HepG2 (cell line): ENCODE results near the gene DOCK1. TPM values are rescaled to one million over a fixed set of nuclear protein-coding genes. Genes with fewer than 3 reads are reported as not detected.

Experiments used
- ATAC-seq: fragments of 200-7000 bp; cut with Tn5 transposase; 3 replicates; pipeline ENCODE4 v1.9.1; 2020; ENCODE audit warnings: mild to moderate bottlenecking, moderate library complexity
- BruUV-seq: library from RNA; stranded (reverse); fragments of 400-500 nt; replicated peaks from 2 replicates; lab custom pipeline; 2021; lab: Mats Ljungman, UMichigan
- CTCF ChIA-PET: fragments of 300-600 bp; formaldehyde crosslinking; extraction: SDS; loops from one replicate; lab custom pipeline; 2021; ENCODE audit warnings: low total read pairs, inconsistent platforms, low intra/inter-chr PET ratio; lab: Yijun Ruan, JAX
- POLR2A ChIA-PET: fragments of 350-600 bp; sonication (Branson Sonifier 250); formaldehyde crosslinking; loops from one replicate; lab custom pipeline; 2020; ENCODE audit warnings: antibody characterized with exemption, inconsistent platforms; lab: Yijun Ruan, JAX
- DNase-seq: peaks from one replicate; pipeline ENCODE4 v3.0.0-alpha.2; 2015; ENCODE audit warnings: low spot score
- FAIRE-seq: peaks from 3 replicates; lab custom pipeline; 2011; peaks lifted over from hg19 to GRCh38; lab: Jason Lieb, UNC
- H2AFZ ChIP-seq: one replicate; pipeline ENCODE4 v1.6.1; 2011; ENCODE audit warnings: low read length, inconsistent platforms
- H3K27ac ChIP-seq: fragments of 300-600 bp; 3 replicates; pipeline ENCODE4 v1.8.0; 2011; ENCODE audit warnings: mixed run types, mild to moderate bottlenecking, mixed read lengths, low read length, inconsistent platforms; ENCODE audit not compliant: insufficient read depth; ENCODE audit errors: extremely low read length
- H3K27me3 ChIP-seq, 2 experiments: fragments of 200-600 bp in 1 of 2; 2 replicates in 1 of 2; 3 replicates in 1 of 2; pipeline versions ENCODE4 v1.6.0 to v1.8.0; 2011; ENCODE audit warnings: low read length in 2 of 2, mild to moderate bottlenecking in 2 of 2, moderate library complexity in 2 of 2, inconsistent platforms in 1 of 2; ENCODE audit not compliant: insufficient read depth in 2 of 2, control insufficient read depth in 1 of 2
- H3K36me3 ChIP-seq, 2 experiments: fragments of 200-600 bp in 1 of 2; replicated peaks in 1 of 2; 2 replicates in 1 of 2; 3 replicates in 1 of 2; pipeline versions ENCODE4 v1.5.1 to v1.8.0; 2011; ENCODE audit warnings: low read length in 2 of 2, inconsistent platforms in 1 of 2; ENCODE audit not compliant: insufficient read depth in 2 of 2, control insufficient read depth in 1 of 2
- H3K4me1 ChIP-seq: 2 replicates; pipeline ENCODE4 v1.5.1; 2012; ENCODE audit warnings: low read length, inconsistent platforms; ENCODE audit not compliant: insufficient read depth
- H3K4me2 ChIP-seq: 2 replicates; pipeline ENCODE4 v1.6.0; 2011; ENCODE audit warnings: low read depth, low read length, inconsistent platforms
- H3K4me3 ChIP-seq, 3 experiments: fragments of 200-600 bp in 1 of 3; sonication (generic), shearing (Covaris generic) in 1 of 3; replicated peaks in 1 of 3; 2 replicates each; pipeline ENCODE4 v1.5.1; 2011 to 2016; ENCODE audit warnings: low read length in 3 of 3, inconsistent platforms in 2 of 3, low read depth in 2 of 3, mild to moderate bottlenecking in 2 of 3, control low read depth in 1 of 3, mixed read lengths in 1 of 3; ENCODE audit not compliant: insufficient read depth in 1 of 3
- H3K79me2 ChIP-seq: one replicate; pipeline ENCODE4 v1.6.1; 2011; ENCODE audit warnings: low read length, inconsistent platforms; ENCODE audit not compliant: insufficient read depth
- H3K9ac ChIP-seq: 2 replicates; pipeline ENCODE4 v1.6.0; 2011; ENCODE audit warnings: mild to moderate bottlenecking, low read depth, low read length, inconsistent platforms; ENCODE audit not compliant: insufficient read depth
- H3K9me3 ChIP-seq: 2 replicates; pipeline ENCODE4 v1.5.1; 2012; ENCODE audit warnings: mild to moderate bottlenecking, low read length
- H4K20me1 ChIP-seq: 2 replicates; pipeline ENCODE4 v1.6.0; 2011; ENCODE audit warnings: inconsistent platforms, mild to moderate bottlenecking, low read length, moderate library complexity; ENCODE audit not compliant: insufficient read depth
- GPN1 ChIP-seq: sonication (generic); formaldehyde crosslinking; IDR thresholded peaks from 2 replicates; pipeline ENCODE4 v1.5.1; 2020; ENCODE audit warnings: missing genetic modification reagents, borderline replicate concordance
- HNRNPL ChIP-seq: fragments of 200-400 bp; formaldehyde crosslinking; IDR thresholded peaks from 2 replicates; pipeline ENCODE4 v1.6.1; 2017; ENCODE audit warnings: mild to moderate bottlenecking, low read depth, low read length
- MTF2 ChIP-seq: sonication (generic); formaldehyde crosslinking; IDR thresholded peaks from 2 replicates; pipeline ENCODE4 v1.5.0; 2020; ENCODE audit warnings: missing genetic modification reagents, borderline replicate concordance
- ZBTB38 ChIP-seq: sonication (generic); formaldehyde crosslinking; IDR thresholded peaks from 2 replicates; pipeline ENCODE4 v1.5.1; 2020; ENCODE audit warnings: mild to moderate bottlenecking, missing genetic modification reagents
- ZFP36 ChIP-seq: fragments of 150-350 bp; IDR thresholded peaks from 2 replicates; pipeline ENCODE4 v1.6.1; 2018; ENCODE audit warnings: borderline replicate concordance, low read length, low read depth; ENCODE audit not compliant: partially characterized antibody
- ZNF562 ChIP-seq: sonication (generic); formaldehyde crosslinking; IDR thresholded peaks from 2 replicates; pipeline ENCODE4 v1.8.0; 2022; ENCODE audit warnings: missing genetic modification reagents, borderline replicate concordance
- ZNF678 ChIP-seq: sonication (generic); formaldehyde crosslinking; IDR thresholded peaks from 2 replicates; pipeline ENCODE4 v1.4.0; 2020; ENCODE audit warnings: mild to moderate bottlenecking, missing genetic modification reagents
- ZNF7 ChIP-seq: IDR thresholded peaks from 2 replicates; pipeline ENCODE4 v1.6.1; 2016; ENCODE audit warnings: missing biosample characterization, missing genetic modification reagents
- ZNF713 ChIP-seq: sonication (generic); formaldehyde crosslinking; IDR thresholded peaks from 2 replicates; pipeline ENCODE4 v1.4.0; 2020; ENCODE audit warnings: mild to moderate bottlenecking, missing genetic modification reagents
- ZNF737 ChIP-seq: sonication (generic); formaldehyde crosslinking; IDR thresholded peaks from 2 replicates; pipeline ENCODE4 v1.5.0; 2020; ENCODE audit warnings: missing genetic modification reagents, mild to moderate bottlenecking, borderline replicate concordance
- WGBS: methylation state at CpG from one replicate; pipeline ENCODE4 v1.1.6; 2017; ENCODE audit warnings: low lambda C conversion rate; 5-methylcytosine and 5-hydroxymethylcytosine counted together
- in situ Hi-C: cut with HindIII; loops from 2 replicates; pipeline ENCODE4 v1.10.0; 2017; ENCODE audit warnings: low pct_unique_long_range_greater_than_20kb; ENCODE audit not compliant: extremely low pct_ligation_motif_present
- intact Hi-C: fragments of 100-400 bp; cut with micrococcal nuclease; formaldehyde crosslinking; loops from one replicate; pipeline ENCODE4 v1.10.0; 2022; ENCODE audit not compliant: unreplicated experiment
- polyA plus RNA-seq, 8 experiments: library from polyadenylated mRNA; depleted of rRNA in 3 of 8; stranded (reverse) in 7 of 8; unstranded in 1 of 8; fragments of >200 nt; fragmentation: Illumina TruSeq in 4 of 8; extraction: Trizol in 4 of 8; gene quantifications; 2 replicates each; pipeline versions ENCODE4 v1.2.1 to v1.2.3, GENCODE V29; 2011 to 2016; ENCODE audit warnings: low read depth in 4 of 8, missing spikeins in 1 of 8, mixed read lengths in 1 of 8; ENCODE audit not compliant: insufficient read depth in 1 of 8
- total RNA-seq, 5 experiments: library from RNA; depleted of rRNA; stranded (reverse); fragments of >200 nt; fragmentation: Illumina TruSeq; extraction: Trizol; gene quantifications; 2 replicates each; pipeline ENCODE4 v1.2.3, GENCODE V29; 2016; ENCODE audit warnings: low read depth in 1 of 5
- TF ChIP-seq, protein P1 (sequence below): sonication (generic); formaldehyde crosslinking; IDR thresholded peaks from 2 replicates; pipeline ENCODE4 v1.9.0; 2021; ENCODE audit warnings: missing genetic modification reagents, mild to moderate bottlenecking, borderline replicate concordance
- TF ChIP-seq, protein P2 (sequence below): sonication (generic); formaldehyde crosslinking; IDR thresholded peaks from 2 replicates; pipeline ENCODE4 v1.8.0; 2022; ENCODE audit warnings: mild to moderate bottlenecking, missing genetic modification reagents; ENCODE audit not compliant: insufficient replicate concordance
- TF ChIP-seq, protein P3 (sequence below): sonication (generic); formaldehyde crosslinking; IDR thresholded peaks from 2 replicates; pipeline ENCODE4 v1.4.0; 2020; ENCODE audit warnings: mild to moderate bottlenecking, missing genetic modification reagents

The DOCK1 gene
- total and polyA plus RNA-seq, 2 of the 13 experiments (the other 11 are each of a cell fraction or from before 2014, with no cell fraction given) = 8.3 to 25.5 TPM

DNA sequence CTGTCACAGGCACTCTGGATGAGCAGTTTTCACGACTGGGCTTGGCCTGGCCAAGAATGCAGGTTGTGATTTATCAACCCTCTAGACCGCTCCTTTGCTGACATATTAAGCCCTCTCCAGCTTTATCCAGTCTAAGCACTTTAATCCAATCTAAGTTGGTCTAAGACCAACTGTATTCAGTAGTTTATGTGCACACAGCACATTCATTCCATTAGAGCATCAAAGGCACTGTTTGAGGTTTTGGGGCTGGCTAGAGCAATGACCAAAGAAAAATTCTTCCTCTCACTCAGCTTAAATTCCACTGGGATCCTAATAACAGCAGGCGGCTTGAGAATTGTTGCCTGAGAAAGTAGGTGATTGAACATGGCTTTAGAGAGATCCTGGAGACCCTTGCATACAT, 467.1 kb downstream of the DOCK1 start:
- no peak overlapping the region for H2AFZ ChIP-seq
- H3K4me2 ChIP-seq = no peak overlapping the region
- no peaks in the 10 kb centered on the region for H3K27me3 ChIP-seq
- H3K4me3 ChIP-seq = no peak overlapping the region
- H3K9me3 ChIP-seq = no peaks in the 10 kb centered on the region
- 100% methylated on average over 3 of the region's 3 CpGs for WGBS
- no peaks in the 10 kb centered on the region for H4K20me1 ChIP-seq
- ChIA-PET CTCF (no interaction called here), POLR2A (no interaction called here)
- ATAC-seq (no peak), DNase-seq (no peak), FAIRE-seq (no peak)
- no TSS peak for BruUV-seq
- H3K27ac ChIP-seq = no peak overlapping the region
- H3K9ac ChIP-seq = no peak overlapping the region
- no peaks in the 10 kb centered on the region for H3K79me2 ChIP-seq
- intact Hi-C loops (no loop called here), in situ Hi-C loops (no loop called here)
- peaks cover 7 to 11% of the 10 kb centered on the region in 2 experiments for H3K36me3 ChIP-seq
- no peak for TF ChIP-seq ZNF562 (CRISPR knock-in tag)
- no peak for TF ChIP-seq ZNF713
- no peak for TF ChIP-seq ZNF678 (CRISPR knock-in tag)
- no peak for TF ChIP-seq ZNF737 (CRISPR knock-in tag)
- TF ChIP-seq HNRNPL = no peak
- TF ChIP-seq, protein P1, sequence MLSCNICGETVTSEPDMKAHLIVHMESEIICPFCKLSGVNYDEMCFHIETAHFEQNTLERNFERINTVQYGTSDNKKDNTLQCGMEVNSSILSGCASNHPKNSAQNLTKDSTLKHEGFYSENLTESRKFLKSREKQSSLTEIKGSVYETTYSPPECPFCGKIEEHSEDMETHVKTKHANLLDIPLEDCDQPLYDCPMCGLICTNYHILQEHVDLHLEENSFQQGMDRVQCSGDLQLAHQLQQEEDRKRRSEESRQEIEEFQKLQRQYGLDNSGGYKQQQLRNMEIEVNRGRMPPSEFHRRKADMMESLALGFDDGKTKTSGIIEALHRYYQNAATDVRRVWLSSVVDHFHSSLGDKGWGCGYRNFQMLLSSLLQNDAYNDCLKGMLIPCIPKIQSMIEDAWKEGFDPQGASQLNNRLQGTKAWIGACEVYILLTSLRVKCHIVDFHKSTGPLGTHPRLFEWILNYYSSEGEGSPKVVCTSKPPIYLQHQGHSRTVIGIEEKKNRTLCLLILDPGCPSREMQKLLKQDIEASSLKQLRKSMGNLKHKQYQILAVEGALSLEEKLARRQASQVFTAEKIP (CRISPR knock-in tag) = no peak
- TF ChIP-seq, protein P2, sequence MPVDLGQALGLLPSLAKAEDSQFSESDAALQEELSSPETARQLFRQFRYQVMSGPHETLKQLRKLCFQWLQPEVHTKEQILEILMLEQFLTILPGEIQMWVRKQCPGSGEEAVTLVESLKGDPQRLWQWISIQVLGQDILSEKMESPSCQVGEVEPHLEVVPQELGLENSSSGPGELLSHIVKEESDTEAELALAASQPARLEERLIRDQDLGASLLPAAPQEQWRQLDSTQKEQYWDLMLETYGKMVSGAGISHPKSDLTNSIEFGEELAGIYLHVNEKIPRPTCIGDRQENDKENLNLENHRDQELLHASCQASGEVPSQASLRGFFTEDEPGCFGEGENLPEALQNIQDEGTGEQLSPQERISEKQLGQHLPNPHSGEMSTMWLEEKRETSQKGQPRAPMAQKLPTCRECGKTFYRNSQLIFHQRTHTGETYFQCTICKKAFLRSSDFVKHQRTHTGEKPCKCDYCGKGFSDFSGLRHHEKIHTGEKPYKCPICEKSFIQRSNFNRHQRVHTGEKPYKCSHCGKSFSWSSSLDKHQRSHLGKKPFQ = no peak
- TF ChIP-seq ZNF7 = no peak
- no peak for TF ChIP-seq ZBTB38
- TF ChIP-seq MTF2 (CRISPR knock-in tag) = no peak
- TF ChIP-seq GPN1 (CRISPR knock-in tag) = no peak
- TF ChIP-seq ZFP36 = no peak
- TF ChIP-seq, protein P3, sequence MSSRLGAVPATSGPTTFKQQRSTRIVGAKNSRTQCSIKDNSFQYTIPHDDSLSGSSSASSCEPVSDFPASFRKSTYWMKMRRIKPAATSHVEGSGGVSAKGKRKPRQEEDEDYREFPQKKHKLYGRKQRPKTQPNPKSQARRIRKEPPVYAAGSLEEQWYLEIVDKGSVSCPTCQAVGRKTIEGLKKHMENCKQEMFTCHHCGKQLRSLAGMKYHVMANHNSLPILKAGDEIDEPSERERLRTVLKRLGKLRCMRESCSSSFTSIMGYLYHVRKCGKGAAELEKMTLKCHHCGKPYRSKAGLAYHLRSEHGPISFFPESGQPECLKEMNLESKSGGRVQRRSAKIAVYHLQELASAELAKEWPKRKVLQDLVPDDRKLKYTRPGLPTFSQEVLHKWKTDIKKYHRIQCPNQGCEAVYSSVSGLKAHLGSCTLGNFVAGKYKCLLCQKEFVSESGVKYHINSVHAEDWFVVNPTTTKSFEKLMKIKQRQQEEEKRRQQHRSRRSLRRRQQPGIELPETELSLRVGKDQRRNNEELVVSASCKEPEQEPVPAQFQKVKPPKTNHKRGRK (CRISPR knock-in tag) = no peak
- no peaks in the 10 kb centered on the region for H3K4me1 ChIP-seq
